DMS114 treated with DMSO at 0.1 percent for 48 hours (cell line): Measurements from ENCODE around the gene ARL4A.
"Not testable (repeated sequence)": the region's sequence is repeated elsewhere in the genome, so short reads cannot be mapped to it uniquely, and the experiment has no call there.

ENCODE experiments used
- DNase-seq: peaks from one replicate; lab custom pipeline; 2025; ENCODE audit not compliant: unreplicated experiment; lab: John Stamatoyannopoulos, UW

The ARL4A gene

GRCh38 chr7:12686891-12687717, at the start of gene ARL4A:
TSS of gene ARL4A (plus strand) at chr7:12687633. CDS start at chr7:12688255, 622 bp downstream.
- DNase-seq: peak; percentile 99

GRCh38 chr7:12637819-12638592, 49.4 kb upstream of the ARL4A start:
- no peak for DNase-seq

- peak; percentile 68 for DNase-seq
These were observed 48.5 kb upstream of the ARL4A start for GRCh38 chr7:12638851-12639456.

GRCh38 chr7:12640299-12641096, 46.9 kb upstream of the ARL4A start:
- no peak for DNase-seq

GRCh38 chr7:12641196-12641595, 46.2 kb upstream of the ARL4A start:
- no peak for DNase-seq

DNA sequence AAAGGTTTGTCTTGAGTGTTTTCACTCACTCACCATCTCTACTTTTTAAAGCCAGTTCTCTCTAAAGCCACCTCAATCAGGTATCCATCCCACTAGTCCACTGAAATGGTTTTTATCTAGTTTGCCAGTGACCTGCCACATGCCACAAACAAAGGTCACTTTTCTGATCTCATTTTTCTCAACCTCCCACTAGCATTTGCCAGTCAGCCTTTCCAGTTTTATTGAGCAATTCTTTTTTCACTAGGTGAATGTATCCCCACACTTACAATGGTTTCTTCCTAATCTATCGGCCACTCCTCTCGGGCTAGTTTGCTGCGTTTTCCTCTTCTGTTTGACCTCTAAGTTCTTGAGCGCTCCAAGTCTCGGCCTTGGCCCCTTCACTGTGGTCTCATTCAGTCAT, 44.9 kb upstream of the ARL4A start:
- no peak for DNase-seq

DNA sequence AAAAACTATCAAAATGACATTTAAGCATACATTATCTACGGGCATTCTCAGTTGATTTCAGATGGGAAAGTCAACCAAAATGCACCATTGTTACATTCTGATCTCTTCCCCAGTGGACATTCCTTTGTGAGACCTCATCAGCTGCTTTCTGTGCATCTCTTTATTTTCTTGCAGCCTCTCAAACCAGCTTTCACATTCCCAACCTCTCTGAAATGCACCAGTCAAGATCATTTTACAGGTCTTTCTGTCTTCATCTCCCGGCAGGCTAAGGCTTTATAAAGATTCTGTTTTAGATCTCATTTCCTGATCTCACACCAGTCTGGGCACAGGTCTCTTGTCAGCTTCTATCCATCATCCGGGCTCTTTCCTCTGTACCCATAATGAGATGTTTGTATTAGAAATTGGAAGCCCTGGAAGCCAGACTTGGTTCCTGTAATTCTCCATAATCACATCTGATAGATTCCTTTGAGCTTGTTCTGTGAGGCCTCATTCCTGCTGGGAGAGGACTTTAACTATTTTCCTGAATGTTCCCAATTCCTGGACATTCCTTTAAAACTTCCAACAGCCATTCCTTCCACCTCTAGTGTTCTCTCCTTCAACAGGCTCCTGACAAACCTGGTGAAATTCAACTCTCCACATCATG, 44.3 kb upstream of the ARL4A start:
- DNase-seq: no peak

GRCh38 chr7:12643644-12644043, 43.8 kb upstream of the ARL4A start:
- DNase-seq: no peak

- not testable (repeated sequence) for DNase-seq
These were observed 42.2 kb upstream of the ARL4A start for GRCh38 chr7:12645212-12645611.

- DNase-seq: no peak
These were observed 41.3 kb upstream of the ARL4A start for GRCh38 chr7:12646139-12646538.

DNA sequence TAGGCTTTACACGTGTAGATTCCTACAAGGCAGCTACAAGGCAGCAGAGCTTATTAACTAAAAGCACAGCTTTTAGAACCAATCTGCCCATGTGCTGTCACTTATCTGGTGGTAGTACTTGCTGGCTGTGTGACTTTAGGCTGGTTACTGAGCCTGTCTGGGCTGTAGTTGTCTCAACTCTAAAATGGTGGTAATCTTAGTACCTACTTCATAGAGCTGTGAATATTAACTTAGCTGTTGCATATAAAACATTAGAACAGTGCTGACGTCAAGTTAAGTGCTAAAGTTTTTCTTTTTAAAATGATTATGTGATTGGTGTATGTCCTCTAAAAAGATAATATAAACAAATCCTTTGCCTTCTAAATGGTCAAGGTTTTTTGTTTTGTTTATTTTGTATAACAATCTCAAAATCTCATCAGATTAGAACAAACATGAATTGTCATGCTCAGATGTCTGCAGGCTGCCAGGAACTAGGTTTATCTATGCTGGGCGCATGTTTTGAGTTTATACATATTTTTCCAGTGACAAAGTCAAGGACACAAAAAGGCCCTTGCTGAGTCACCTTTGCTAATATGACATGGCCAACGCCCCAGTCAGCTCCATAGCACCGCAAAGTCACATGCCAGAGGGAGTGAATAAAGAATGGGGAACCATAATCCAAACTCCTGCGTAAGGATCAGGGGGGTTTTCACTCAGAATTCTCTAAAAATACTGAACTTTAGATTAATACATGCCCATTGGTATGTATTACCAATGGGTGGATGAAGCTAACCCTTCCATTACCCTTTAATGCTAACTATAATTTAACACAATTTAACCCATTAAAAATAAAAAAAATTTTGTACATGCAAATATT, 39.8 kb upstream of the ARL4A start:
- no peak for DNase-seq

DNA sequence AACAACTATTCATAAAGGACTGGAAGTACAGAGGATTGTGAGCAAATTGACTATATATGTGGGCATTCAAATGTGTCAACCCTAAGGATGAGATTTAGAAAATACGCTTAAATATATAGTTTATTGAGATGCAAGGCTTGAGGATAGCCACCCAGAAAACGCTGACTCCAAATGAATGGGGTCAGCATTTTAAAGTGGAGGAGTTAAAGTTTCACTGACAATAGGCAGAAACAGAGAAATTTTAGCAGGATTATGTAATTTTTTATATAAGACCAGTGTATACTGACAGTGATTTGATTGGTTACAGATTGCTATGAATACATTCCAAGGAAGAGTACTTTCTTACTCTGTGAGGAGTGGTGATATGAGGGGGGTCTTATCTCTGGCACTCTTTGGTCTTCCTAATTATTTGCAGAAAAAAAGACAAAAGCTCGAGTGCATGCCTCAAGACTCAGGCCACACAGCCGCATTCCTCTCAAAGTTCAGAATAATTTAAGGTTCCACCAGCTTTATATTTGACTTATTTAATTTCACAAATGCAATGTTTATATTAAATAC, 38.6 kb upstream of the ARL4A start:
- no peak for DNase-seq

DNA sequence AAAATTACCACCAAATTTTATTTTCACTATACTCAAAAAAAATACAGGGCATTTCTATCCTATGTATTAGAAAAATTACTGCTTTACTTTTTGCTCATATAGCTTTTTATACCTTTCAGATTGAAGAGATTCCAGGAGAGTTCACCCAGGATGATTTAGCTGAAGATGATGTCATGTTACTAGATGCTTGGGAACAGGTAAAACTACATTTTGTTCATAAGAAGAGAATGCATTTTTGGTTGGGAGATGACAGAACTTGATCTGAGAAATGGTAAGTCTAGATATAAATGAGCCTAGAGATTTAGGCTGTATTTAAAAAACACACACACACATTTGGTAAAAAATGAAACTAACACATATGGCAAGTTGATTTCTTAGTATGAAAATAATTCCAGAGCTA, 38.1 kb upstream of the ARL4A start:
- DNase-seq: no peak

DNA sequence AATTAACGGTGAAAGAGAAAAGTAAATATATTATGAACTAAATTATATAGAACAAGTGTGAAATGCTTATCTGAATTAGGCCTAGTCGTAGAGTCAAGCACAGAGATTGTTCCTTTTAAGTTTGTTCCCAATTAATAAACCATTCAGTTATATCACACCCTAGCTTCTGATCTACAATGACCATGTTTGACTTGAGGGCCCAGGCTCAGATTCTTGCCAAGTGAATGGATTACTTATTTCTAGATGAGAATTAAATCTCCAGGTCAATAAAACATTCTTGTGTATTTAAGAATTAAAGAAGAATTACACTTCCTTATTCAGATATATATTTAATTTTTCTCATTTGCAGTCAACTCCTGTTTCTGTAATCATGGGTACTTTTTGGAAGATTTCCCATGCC, 37.4 kb upstream of the ARL4A start:
- DNase-seq: no peak

GRCh38 chr7:12653110-12653509, 34.3 kb upstream of the ARL4A start:
- no peak for DNase-seq

DNA sequence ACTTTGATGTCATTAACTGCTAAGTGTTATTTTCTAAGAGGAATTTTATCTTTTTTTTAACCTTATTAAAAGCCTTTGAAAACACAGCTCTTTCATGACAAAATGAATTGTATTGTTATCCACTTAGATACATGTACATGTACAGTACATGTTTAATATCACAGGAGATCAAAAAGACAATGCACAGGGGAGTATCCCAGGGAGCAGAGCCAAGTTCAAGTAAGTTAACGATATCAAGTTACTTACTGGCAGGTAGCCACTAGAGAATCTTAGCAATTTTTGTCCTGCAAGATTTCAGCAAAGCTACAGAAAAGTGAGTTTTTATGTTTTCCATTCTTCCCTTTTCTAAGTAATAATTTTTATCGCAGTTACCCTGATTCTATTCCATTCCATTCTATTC, 33.9 kb upstream of the ARL4A start:
- no peak for DNase-seq

- no peak for DNase-seq
These were observed 32.3 kb upstream of the ARL4A start for GRCh38 chr7:12655161-12655560.

GRCh38 chr7:12660423-12660822, 27.0 kb upstream of the ARL4A start:
- DNase-seq: not testable (repeated sequence)

GRCh38 chr7:12660986-12661385, 26.4 kb upstream of the ARL4A start:
- not testable (repeated sequence) for DNase-seq
